ENCODE results near the gene JAZF1.
"Not testable (repeated sequence)": the region's sequence is repeated elsewhere in the genome, so short reads cannot be mapped to it uniquely, and the experiment has no call there.

JAZF1 gene

DNA sequence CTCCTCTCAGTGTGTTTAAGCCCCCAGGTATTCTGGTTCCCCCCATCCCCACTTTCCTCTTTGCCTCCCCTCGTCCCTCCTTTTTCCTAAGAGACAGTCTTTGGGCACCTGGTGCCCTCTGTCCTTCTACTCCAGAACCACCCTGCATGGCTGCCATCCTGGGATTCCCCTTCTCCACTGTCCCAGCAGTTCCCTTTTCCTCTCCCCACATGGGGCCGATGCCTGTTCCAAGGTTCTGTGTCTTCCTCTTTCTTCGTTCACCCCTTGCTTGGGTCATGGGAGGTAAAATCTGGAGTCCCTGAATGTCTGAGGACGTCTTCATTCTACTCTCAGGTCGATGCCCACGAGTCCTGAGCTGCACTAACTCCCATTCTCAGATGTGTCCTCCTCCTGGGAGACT is 319.8 kb downstream of the JAZF1 start:
- no peak for DNase-seq (ENCODE audit: low read depth)
- H3K4me3 ChIP-seq (replicated peaks; ENCODE audit: low read depth, low read length): no peak overlapping the region
- TF ChIP-seq, protein P1, sequence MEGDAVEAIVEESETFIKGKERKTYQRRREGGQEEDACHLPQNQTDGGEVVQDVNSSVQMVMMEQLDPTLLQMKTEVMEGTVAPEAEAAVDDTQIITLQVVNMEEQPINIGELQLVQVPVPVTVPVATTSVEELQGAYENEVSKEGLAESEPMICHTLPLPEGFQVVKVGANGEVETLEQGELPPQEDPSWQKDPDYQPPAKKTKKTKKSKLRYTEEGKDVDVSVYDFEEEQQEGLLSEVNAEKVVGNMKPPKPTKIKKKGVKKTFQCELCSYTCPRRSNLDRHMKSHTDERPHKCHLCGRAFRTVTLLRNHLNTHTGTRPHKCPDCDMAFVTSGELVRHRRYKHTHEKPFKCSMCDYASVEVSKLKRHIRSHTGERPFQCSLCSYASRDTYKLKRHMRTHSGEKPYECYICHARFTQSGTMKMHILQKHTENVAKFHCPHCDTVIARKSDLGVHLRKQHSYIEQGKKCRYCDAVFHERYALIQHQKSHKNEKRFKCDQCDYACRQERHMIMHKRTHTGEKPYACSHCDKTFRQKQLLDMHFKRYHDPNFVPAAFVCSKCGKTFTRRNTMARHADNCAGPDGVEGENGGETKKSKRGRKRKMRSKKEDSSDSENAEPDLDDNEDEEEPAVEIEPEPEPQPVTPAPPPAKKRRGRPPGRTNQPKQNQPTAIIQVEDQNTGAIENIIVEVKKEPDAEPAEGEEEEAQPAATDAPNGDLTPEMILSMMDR (IDR thresholded peaks at IDR 0.05; ENCODE audit: low read length, missing control alignments): no peak

DNA sequence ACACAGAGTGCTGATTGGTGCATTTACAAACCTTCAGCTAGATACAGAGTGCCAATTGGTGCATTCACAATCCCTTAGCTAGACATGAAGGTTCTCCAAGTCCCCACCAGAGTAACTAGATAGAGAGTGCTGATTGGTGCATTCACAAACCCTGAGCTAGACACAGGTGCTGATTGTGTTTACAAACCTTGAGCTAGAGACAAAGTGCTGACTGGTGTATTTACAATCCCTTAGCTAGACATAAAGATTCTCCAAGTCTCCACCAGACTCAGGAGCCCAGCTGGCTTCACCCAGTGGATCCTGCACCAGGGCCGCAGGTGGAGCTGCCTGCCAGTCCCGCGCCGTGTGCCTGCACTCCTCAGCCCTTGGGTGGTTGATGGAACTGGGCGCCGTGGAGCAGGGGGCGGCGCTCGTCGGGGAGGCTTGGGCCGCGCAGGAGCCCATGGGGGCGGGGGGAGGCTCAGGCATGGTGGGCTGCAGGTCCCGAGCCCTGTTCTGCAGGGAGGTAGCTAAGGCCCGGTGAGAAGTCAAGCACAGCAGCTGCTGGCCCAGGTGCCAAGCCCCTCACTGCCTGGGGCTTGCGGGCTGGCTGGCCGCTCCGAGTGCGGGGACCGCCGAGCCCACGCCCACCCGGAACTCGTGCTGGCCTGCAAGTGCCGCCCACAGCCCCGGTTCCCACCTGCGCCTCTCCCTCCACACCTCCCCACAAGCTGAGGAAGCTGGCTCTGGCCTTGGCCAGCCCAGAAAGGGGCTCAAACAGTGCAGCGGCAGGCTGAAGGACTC is 323.7 kb downstream of the JAZF1 start:
- not testable (repeated sequence) for DNase-seq (ENCODE audit: low read depth); H3K4me3 ChIP-seq (replicated peaks; ENCODE audit: low read depth, low read length)

- no peak for DNase-seq (ENCODE audit: low read depth)
- H3K4me3 ChIP-seq (replicated peaks; ENCODE audit: low read depth, low read length): no peak overlapping the region
- TF ChIP-seq, protein P1 (IDR thresholded peaks at IDR 0.05; ENCODE audit: low read length, missing control alignments): no peak
Observed at GRCh38 chr7:27850531-27850930, 330.1 kb downstream of the JAZF1 start.

GRCh38 chr7:27846388-27846787 is 334.2 kb downstream of the JAZF1 start:
- TF ChIP-seq, protein P1 (IDR thresholded peaks at IDR 0.05; ENCODE audit: low read length, missing control alignments): no peak
- DNase-seq (ENCODE audit: low read depth): no peak
- no peak overlapping the region for H3K4me3 ChIP-seq (replicated peaks; ENCODE audit: low read depth, low read length)

DNA sequence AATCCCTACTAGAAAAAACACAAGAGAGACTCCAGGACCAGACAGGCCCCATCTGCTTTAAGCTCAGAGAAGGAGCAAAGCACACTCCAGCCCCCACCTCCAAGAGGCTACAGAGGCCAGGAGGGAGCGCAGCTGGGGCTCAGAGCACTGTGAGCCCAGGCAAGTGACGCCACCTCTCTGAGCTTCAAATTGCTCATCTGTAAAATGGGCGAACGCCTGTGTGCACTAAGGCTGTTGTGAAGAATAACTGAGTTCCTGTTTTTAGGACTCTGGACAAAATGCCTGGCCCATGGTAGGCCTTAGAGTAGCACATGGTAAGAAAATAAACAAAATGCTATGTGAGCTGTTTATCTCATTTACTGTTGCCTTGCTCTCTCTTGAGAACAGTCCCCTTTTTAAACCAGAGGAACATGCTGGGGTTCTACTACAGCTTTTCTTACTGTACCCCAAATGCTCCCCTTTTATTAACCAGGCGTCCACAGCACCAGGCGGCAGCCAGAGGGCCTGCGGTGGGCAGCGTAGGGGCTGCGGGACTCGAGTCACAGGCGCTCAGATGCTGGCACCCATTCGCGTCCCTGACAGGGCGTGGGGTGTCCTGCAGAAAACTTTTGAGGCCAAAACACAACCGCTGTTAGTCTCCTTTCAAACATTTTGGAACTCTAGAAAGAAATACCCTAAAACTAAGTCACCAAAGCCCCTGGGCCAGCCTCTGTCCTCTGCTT is 336.9 kb downstream of the JAZF1 start:
- TF ChIP-seq, protein P1 (IDR thresholded peaks at IDR 0.05; ENCODE audit: low read length, missing control alignments): no peak
- DNase-seq (ENCODE audit: low read depth): no peak
- H3K4me3 ChIP-seq (replicated peaks; ENCODE audit: low read depth, low read length): no peak overlapping the region

GRCh38 chr7:27842851-27843250 is 337.7 kb downstream of the JAZF1 start:
- no peak for DNase-seq (ENCODE audit: low read depth)
- TF ChIP-seq, protein P1 (IDR thresholded peaks at IDR 0.05; ENCODE audit: low read length, missing control alignments): no peak
- no peak overlapping the region for H3K4me3 ChIP-seq (replicated peaks; ENCODE audit: low read depth, low read length)

DNA sequence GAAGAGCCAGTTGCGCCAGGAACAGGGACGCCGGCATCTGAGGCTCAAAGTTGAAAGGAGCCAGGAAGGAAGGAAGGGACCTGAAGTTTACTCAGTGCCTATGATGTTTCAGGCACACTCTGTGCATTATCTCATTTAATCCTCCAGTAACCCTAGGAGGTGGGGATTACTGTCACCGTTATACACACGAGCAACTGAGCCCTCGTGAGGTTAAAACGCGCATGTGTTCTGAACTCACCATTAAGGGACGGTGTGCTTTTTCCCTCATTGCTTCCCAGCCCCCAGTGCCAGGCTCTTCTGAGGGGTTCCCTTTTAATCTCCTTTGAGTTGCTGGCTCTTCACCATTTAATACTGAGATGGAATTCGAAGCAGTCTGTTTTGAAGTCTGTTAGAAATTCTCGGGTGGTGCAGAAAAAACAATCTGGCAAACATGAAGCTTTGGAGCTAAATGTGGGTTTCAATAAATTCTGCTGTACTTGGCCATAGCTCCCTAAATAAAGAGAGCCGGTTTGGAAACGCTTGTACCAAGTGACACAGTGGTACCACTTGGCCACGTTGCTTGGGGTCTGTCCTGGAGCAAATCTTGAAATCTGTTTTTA is 338.4 kb downstream of the JAZF1 start:
- DNase-seq (ENCODE audit: low read depth): no peak
- no peak overlapping the region for H3K4me3 ChIP-seq (replicated peaks; ENCODE audit: low read depth, low read length)
- TF ChIP-seq, protein P1 (IDR thresholded peaks at IDR 0.05; ENCODE audit: low read length, missing control alignments): no peak
